IPS-20b (cell line): Measurements from ENCODE around the gene TIMM29.

Experiments used
- H3K27ac ChIP-seq: one replicate; pipeline ENCODE4 v1.5.1; 2013; ENCODE audit warnings: low read length
- H3K27me3 ChIP-seq: 2 replicates; pipeline ENCODE4 v1.6.1; 2013; ENCODE audit warnings: mild to moderate bottlenecking, low read length, inconsistent platforms; ENCODE audit not compliant: insufficient read depth
- H3K36me3 ChIP-seq: 2 replicates; pipeline ENCODE4 v1.6.1; 2013; ENCODE audit warnings: low read depth, mild to moderate bottlenecking, inconsistent platforms, low read length, moderate library complexity; ENCODE audit not compliant: insufficient read depth
- H3K4me1 ChIP-seq: 2 replicates; pipeline ENCODE4 v1.6.1; 2013; ENCODE audit warnings: mild to moderate bottlenecking, control low read depth, inconsistent platforms, low read length, moderate library complexity; ENCODE audit not compliant: insufficient read depth
- H3K4me3 ChIP-seq: 2 replicates; pipeline ENCODE4 v1.5.1; 2013; ENCODE audit warnings: mild to moderate bottlenecking, low read length, inconsistent platforms
- H3K9ac ChIP-seq: 2 replicates; pipeline ENCODE4 v1.6.1; 2013; ENCODE audit warnings: low read depth, mild to moderate bottlenecking, inconsistent platforms, low read length, moderate library complexity
- H3K9me3 ChIP-seq: 2 replicates; pipeline ENCODE4 v1.6.1; 2013; ENCODE audit warnings: mild to moderate bottlenecking, low read depth, low read length, inconsistent platforms; ENCODE audit not compliant: insufficient read depth

TIMM29 gene

GRCh38 chr19:10960314-10961072 is 31.9 kb downstream of the TIMM29 start, which contains the start of gene SMARCA4:
Gene SMARCA4 (plus strand): TSS chr19:10961030. CDS start chr19:10984152, 23,122 bp downstream.
- peak within 1 kb of the TSS; percentile 85 for H3K4me3 ChIP-seq
- peak within 1 kb of the TSS; percentile 98 for H3K9ac ChIP-seq
- H3K27ac ChIP-seq, result peak within 1 kb of the TSS; percentile 86
- H3K27me3 ChIP-seq, result no peaks in the 10 kb centered on the region
- H3K9me3 ChIP-seq, result no peaks in the 10 kb centered on the region
- peaks cover 10% of the 10 kb centered on the region; the same call in 1 of the 2 replicates for H3K4me1 ChIP-seq
- H3K36me3 ChIP-seq, result no peaks in the 10 kb centered on the region

- no peaks in the 10 kb centered on the region for H3K9me3 ChIP-seq
- H3K4me3 ChIP-seq, result peak overlapping the region; percentile 85
- peak overlapping the region; percentile 98 for H3K9ac ChIP-seq
- H3K4me1 ChIP-seq, result peaks cover 11% of the 10 kb centered on the region; the same call in 1 of the 2 replicates
- no peaks in the 10 kb centered on the region for H3K36me3 ChIP-seq
- H3K27me3 ChIP-seq, result no peaks in the 10 kb centered on the region
- peak overlapping the region; percentile 86 for H3K27ac ChIP-seq
These were observed 32.7 kb downstream of the TIMM29 start for GRCh38 chr19:10961073-10961860.

- H3K27ac ChIP-seq, result no peak overlapping the region
- peak overlapping the region; percentile 29 for H3K4me3 ChIP-seq
- no peaks in the 10 kb centered on the region for H3K9me3 ChIP-seq
- no peaks in the 10 kb centered on the region for H3K27me3 ChIP-seq
- no peak overlapping the region; the same call in 1 of the 2 replicates for H3K9ac ChIP-seq
- peaks cover 11% of the 10 kb centered on the region; the same call in 1 of the 2 replicates for H3K4me1 ChIP-seq
- no peaks in the 10 kb centered on the region for H3K36me3 ChIP-seq
These were observed 34.3 kb downstream of the TIMM29 start for GRCh38 chr19:10962863-10963262.

- Histone ChIP-seq H3K27ac (no peak overlapping the region), H3K9me3 (no peaks in the 10 kb centered on the region), H3K9ac (no peak overlapping the region), H3K27me3 (no peaks in the 10 kb centered on the region), H3K4me3 (no peak overlapping the region), H3K4me1 (peaks cover 15% of the 10 kb centered on the region), H3K36me3 (0 out of 2 replicates have a peak, but pooled peaks cover 3% of the 10 kb centered on the region)
These were observed 35.3 kb downstream of the TIMM29 start for GRCh38 chr19:10963865-10964264.

GRCh38 chr19:10964903-10965302 is 36.3 kb downstream of the TIMM29 start:
- Histone ChIP-seq H3K9ac (no peak overlapping the region), H3K4me3 (no peak overlapping the region), H3K27me3 (no peaks in the 10 kb centered on the region), H3K27ac (no peak overlapping the region), H3K36me3 (0 out of 2 replicates have a peak, but pooled peaks cover 3% of the 10 kb centered on the region), H3K4me1 (peaks cover 16% of the 10 kb centered on the region), H3K9me3 (no peaks in the 10 kb centered on the region)

- Histone ChIP-seq H3K9ac (no peak overlapping the region), H3K9me3 (no peaks in the 10 kb centered on the region), H3K4me1 (peaks cover 16% of the 10 kb centered on the region), H3K27ac (no peak overlapping the region), H3K27me3 (no peaks in the 10 kb centered on the region), H3K4me3 (no peak overlapping the region), H3K36me3 (0 out of 2 replicates have a peak, but pooled peaks cover 3% of the 10 kb centered on the region)
These were observed 36.8 kb downstream of the TIMM29 start for GRCh38 chr19:10965398-10965797.

GRCh38 chr19:10966809-10967208 is 38.2 kb downstream of the TIMM29 start:
- Histone ChIP-seq H3K27me3 (no peaks in the 10 kb centered on the region), H3K9ac (no peak overlapping the region), H3K36me3 (0 out of 2 replicates have a peak, but pooled peaks cover 3% of the 10 kb centered on the region), H3K9me3 (no peaks in the 10 kb centered on the region), H3K4me1 (peaks cover 16% of the 10 kb centered on the region), H3K4me3 (no peak overlapping the region), H3K27ac (no peak overlapping the region)

GRCh38 chr19:10968527-10969135 is 40.0 kb downstream of the TIMM29 start:
- no peak overlapping the region for H3K4me3 ChIP-seq
- H3K36me3 ChIP-seq, result 0 out of 2 replicates have a peak, but pooled peaks cover 3% of the 10 kb centered on the region
- no peak overlapping the region for H3K27ac ChIP-seq
- no peaks in the 10 kb centered on the region for H3K27me3 ChIP-seq
- no peaks in the 10 kb centered on the region for H3K9me3 ChIP-seq
- H3K9ac ChIP-seq, result no peak overlapping the region
- H3K4me1 ChIP-seq, result peaks cover 12% of the 10 kb centered on the region

GRCh38 chr19:10971107-10971726 is 42.6 kb downstream of the TIMM29 start:
- Histone ChIP-seq H3K9ac (no peak overlapping the region), H3K4me1 (peaks cover 5% of the 10 kb centered on the region; the same call in 1 of the 2 replicates), H3K9me3 (no peaks in the 10 kb centered on the region), H3K36me3 (0 out of 2 replicates have a peak, but pooled peaks cover 3% of the 10 kb centered on the region), H3K27ac (no peak overlapping the region), H3K4me3 (no peak overlapping the region), H3K27me3 (no peaks in the 10 kb centered on the region)

- Histone ChIP-seq H3K9ac (no peak overlapping the region), H3K9me3 (no peaks in the 10 kb centered on the region), H3K36me3 (no peaks in the 10 kb centered on the region; the same call in 1 of the 2 replicates), H3K4me3 (no peak overlapping the region), H3K4me1 (no peaks in the 10 kb centered on the region), H3K27ac (no peak overlapping the region), H3K27me3 (no peaks in the 10 kb centered on the region)
These were observed 46.9 kb downstream of the TIMM29 start for GRCh38 chr19:10975374-10976130.
